Stimulated activated CD4-positive, alpha-beta T cell treated with anti-CD3 and anti-CD28 coated beads, Interleukin-4, amount 100 ng/mL, for 1 hour (primary cell): ENCODE results near the gene TJP1.
"Not testable (repeated sequence)": the region's sequence is repeated elsewhere in the genome, so short reads cannot be mapped to it uniquely, and the experiment has no call there.

ENCODE experiments used
- DNase-seq: peaks from one replicate; pipeline ENCODE4 v3.0.0-alpha.2; 2020

Gene TJP1

DNA sequence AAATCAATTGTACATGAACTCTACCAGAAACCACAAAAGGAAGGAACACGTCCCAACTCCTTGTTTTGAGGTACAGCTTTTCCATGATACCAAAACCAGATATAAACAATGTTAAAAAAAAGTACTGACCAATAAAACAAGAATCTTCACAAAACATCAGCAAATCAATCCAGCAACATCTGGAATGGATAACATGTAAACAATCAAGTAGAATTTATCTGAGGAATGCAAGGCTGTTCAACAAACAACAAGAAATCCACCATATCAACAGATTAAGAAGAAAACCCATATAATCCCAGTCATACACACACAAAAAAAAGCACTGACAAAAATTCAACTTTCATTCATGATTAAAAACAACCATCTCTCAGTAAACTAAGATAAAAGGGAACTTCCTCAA lies 26.7 kb downstream of the TJP1 start:
- DNase-seq: no peak

DNA sequence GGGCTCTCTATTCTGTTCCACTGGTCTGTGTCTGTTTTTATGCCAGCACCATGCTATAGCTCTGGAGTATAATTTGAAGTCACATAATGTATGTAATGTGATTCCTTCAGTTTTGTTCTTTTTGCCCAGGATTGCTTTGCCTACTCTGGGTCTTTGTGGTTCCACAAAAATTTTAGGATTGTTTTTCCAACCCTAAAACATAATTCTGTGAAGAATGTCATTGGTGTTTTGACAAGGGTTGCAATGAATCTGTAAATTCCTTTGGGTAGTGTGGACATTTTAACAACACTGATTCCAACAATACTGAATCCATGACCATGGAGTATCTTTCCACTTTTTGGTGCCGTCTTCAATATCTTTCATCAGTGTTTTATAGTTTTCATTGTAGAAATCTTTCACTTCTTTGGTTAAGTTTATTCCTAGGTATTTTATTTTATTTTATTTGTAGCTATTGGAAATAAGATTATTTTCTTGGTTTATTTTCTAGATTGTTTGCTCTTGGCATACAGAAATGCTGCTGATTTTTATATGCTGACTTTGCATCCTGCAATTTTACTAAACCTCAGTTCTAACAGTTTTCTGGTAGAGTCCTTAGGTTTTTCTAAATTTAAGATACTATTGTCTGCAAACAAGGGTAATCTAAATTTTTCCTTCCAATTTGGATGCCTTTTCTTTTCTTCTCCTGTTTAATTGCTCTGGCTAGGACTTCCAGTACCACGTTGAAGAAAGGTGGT lies 29.7 kb downstream of the TJP1 start:
- no peak for DNase-seq

DNA sequence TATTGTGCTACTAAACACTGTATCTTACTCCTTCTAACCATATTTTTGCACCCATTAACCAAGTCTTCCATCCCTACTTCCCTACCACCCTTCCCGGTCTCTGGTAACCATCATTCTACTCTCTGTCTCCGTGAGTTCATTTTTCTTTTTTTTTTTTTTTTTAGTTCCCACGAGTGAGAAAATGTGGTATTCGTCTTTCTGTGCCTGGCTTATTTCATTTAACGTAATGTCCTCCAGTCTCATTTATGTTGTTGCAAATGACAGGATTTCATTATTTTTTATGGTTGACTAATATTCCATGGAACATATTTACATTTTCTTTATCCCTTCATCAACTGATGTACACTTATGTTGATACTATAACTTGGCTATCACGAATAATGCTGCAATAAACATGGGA lies 31.7 kb downstream of the TJP1 start:
- DNase-seq: no peak

DNA sequence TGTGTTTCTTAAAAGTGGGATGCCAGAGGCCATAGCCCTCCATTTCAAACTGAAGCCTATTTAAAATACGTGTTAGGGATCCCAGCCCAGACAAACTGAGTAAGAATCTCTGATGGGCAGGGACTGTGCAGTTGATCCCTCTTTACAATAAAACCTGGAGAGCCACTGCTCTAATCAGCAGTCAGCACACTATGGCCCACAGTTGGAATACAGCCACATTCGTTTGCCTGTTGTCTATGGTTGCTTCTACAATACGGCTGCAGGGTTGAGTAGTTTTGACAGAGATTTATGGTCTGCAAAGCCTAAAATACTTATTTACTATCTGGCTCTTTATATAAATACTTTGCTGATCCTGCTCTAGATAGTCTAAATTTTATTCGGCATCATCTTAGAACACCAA lies 32.4 kb downstream of the TJP1 start:
- DNase-seq: no peak

DNA sequence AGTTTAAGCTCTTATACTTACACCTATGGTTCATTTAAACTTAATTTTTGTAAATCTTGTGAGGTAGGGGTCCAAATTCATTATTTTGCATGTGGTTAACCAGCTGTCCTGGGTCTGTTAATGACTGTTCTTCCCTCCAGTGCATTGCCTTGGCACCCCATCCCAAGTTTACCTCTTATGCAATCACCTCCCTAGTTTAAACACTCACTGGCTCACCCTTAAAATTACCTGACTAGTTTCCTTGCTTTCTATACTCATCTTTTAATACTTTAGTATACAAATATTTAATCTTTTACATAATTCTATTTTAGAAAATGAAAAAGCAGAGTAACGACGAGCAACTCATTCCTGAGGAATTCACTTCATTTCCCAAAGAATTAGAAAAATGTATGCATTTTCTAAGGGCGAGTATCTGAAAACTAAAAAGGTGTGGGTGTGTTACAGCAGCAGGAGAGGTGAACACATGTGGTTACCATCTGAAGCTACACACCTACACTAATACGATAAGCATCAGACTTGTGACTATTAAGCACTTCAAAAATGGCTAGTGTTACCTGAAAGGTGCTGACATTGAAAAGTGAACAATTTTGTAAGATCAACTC lies 33.7 kb downstream of the TJP1 start:
- DNase-seq: no peak

DNA sequence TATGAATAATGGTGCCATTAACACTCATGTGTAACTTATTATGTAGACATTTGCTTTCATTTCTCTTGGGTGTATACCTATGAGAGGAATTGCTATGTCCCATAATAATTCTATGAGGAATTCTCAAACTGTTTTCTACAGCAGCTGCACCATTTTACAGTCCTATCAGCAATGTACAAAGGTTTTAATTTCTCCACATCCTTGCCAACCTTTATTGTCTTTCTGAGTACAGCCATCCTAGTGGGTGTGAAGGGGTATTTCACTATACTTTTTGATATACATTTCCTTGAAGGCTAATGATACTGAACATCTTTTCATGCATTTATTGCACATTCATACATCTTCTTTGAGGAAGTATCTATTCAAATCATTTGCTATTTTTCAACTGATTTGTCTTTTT lies 34.5 kb downstream of the TJP1 start:
- DNase-seq: no peak

DNA sequence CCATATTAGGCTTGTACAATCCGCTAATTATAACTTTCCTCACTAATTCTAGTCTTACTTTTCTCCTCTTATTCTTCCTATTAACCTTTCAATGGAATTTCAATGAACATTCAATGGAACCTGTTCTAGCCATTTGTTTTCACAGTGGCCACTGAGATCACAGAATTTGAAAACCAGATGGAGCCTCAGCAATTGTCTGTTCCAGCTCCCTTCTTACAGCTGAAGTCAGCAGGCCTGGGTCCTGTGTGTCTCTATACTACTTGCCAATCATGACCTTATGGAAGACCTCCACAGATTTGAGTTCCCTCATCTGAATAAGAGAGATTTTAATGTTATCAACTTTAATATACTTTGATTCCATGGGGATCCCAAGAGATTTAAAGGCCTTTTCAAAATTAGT lies 36.6 kb downstream of the TJP1 start:
- DNase-seq: no peak

DNA sequence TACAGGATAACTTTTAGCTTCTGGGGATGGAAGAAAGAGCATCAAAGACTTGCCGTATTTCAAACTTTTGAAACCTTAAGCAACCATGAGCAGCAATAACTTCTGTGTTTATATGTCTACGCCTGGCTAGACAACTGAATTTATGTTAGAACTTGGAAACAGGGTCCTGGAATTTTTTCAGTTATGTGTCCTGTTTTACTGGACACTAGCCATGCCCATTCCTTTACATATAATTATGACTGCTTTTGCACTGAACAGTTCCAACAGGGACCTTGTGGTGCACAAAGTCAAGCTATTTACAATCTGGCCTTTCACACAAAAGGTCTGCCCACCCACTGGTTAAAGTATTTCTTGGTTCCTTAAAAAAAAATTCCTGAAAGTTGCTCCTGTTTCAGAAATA lies 37.1 kb downstream of the TJP1 start:
- no peak for DNase-seq

DNA sequence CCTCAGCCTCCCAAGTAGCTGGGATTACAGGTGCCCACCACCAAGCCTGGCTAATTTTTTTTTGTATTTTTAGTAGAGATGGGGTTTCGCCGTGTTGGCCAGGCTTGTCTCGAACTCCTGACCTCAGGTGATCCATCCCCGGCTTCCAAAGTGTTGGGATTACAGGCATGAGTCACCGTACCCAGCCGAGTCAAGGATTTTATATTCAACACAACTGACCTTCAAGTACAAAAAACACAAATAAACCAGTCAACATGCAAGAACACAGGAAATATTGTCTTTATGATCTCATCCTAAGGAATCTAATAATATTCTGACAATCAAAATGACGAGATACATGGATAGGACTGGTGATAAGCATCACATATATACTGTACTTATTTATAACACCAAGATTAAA lies 37.9 kb downstream of the TJP1 start:
- DNase-seq: no peak

DNA sequence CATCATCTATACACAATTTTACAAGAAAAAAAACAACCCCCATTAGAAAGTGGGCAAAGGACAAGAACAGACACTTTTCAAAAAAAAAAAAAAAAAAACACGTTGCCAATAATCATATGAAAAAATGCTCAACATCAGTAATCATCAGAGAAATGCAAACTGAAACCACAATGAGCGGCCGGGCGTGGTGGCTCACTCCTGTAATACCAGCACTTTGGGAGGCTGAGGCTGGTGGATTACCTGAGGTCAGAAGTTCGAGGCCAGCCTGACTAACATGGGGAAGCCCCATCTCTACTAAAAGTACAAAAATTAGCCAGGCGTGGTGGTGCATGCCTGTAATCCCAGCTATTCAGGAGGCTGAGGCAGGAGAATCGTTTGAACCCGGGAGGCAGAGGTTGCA lies 39.5 kb downstream of the TJP1 start:
- DNase-seq: not testable (repeated sequence)

DNA sequence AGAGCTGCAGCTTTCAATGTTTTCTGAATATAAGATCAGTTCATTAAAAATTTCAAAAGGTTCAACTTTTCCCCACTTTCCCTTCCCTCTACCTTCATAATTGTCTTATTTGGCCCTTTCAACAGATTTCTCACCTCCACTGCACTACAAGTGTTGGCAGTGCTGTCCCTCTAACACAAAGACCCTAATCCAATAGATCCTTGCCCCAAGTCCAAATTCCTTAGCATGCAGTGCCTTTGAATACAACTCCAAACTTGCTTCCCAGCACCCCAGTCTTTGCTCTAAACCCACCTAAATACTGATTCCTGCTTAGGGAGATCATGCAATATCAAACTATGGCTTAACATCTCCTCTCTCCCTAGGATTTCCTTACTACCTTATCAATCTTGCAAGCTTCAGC lies 43.9 kb downstream of the TJP1 start:
- no peak for DNase-seq

DNA sequence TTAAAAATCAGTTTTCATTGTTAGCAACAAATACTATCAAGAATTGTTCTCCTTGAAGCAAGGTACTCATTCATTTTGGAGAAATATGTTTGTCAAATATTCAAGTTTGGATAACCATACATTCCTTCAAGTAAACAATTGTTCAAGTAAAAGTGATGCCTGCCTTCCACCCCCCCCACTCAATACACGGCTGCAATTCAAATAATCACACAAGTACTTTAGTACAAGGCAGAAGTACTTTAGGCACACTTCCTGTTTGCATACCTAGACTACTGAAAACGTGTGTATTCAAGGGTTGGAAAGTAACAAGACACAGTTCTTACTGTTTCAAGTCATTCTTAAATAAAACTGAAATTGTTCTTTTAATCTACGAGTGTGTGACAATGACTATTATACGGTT lies 45.4 kb downstream of the TJP1 start:
- DNase-seq: no peak

DNA sequence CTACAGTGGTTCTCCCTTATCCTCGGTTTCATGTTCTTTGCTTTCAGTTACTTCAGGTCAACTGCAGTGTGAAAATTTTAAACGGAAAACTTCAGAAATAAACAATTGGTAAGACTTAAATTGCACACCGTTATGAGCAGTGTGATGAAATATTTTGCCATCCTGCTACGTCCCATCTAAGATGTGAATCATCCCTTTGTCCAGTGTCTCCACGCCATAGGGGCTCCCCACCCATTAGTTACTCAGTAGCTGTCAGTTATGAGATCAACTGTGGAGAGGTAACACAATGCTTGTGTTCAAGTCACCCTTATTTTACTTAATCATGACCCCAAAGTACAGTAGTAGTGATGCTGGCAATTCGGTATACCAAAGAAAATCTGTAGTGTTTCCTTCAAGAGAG lies 47.4 kb downstream of the TJP1 start:
- DNase-seq: no peak

DNA sequence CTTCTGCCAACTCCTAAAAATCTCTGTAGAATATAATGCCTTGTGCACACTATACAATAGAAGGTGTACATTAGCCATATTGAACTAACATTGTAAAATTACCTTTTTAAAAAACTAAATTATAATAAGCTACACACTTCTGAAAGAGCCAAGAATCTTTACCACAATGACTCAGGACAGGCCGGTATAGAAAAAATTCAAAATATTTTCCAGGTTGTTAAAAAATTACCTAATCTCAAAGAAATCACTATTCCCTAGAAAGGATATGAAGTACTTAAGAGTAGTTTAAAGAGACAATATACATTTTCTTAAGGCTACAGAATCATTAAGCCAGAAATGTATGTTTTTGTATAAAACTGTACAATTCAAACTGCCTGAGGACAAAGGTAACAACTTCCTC lies 48.5 kb downstream of the TJP1 start:
- DNase-seq: no peak

DNA sequence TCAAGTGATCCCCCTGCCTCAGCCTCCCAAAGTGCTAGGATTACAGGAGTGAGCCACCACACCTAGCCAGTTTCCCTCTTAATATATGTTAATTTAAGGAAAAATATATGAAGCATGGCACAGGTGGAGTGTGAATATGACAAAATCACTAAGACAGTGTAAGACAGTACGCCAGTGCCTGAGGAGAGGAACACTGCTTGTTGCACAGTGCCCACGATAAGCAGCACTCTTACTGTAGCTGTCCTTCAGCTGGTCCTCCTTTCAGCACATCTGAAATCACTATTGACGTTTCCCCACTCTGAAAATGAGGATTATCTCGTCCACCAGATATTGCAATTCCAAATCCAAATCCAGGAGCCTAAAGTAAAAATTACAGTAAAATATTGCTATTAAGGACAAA lies 49.3 kb downstream of the TJP1 start:
- no peak for DNase-seq

DNA sequence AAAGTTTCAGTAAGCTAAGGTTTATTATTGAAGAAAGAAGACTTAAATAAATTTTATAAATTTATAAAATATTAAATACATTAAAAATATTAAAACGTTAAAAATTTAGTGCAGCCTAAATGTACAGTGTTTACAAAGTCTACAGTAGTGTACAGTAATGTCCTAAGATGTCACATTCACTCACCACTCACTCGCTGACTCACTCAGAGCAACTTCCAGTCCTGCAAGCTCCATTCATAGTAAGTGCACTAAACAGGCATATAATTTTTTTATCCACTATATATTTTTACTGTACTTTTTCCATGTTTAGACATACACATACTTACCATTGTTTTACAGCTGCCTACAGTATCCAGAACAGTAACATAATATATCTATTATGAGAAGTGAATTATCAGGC lies 51.5 kb downstream of the TJP1 start:
- DNase-seq: no peak

DNA sequence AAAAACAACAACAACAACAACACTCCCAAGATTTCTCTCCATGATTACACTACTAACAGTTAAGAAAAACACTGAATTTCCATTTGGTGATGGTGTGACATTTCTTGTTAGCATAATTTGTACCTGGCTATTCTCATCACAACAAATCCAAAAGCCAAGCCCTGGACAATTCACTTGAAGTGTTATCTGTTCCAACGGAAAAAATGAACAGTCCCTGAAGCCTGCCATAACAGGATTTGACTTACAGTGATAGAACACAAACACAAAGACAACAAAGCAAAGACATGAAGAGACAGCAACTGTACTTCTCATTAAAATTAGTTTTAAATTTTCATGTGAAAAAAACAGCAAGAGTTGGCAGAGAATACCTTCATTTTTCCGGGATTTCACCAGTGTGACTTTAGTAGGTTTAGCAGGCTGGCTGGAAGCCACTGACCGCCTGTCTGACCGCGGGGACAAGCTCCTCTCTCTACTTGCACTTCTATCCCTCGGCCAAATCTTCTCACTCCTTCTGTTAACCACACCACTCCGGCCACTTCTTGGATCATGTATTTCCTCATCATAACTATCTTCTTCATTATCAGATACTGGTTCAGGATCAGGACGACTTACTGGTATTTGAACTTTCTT lies 56.3 kb downstream of the TJP1 start:
- DNase-seq: no peak

DNA sequence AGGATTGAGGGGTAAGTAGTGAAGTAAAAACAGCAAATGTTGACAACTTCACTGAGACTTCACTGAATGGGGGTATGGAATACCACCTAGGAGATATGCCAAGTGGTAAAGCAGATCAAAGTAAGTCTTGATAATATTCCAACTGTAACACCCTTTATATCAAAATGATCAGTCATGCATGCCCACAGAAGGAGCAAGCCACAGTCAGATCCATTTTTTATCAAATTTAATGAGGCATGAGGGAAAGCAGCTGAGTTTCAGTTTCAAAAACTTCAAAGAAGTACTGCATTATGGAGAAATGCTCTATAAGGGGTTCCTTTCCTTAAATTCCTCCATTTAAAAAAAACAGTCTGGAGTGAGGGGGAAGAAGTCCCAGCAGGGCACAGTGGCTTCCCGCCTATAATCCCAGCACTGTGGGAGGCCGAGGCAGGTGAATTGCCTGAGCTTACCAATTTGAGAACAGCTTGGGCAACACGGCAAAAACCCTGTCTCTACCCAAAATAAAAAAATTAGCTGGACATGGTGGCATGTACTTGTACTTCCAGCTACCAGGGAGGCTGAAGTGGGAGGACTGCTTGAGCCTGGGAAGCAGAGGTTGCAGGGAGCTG lies 56.9 kb downstream of the TJP1 start:
- no peak for DNase-seq

DNA sequence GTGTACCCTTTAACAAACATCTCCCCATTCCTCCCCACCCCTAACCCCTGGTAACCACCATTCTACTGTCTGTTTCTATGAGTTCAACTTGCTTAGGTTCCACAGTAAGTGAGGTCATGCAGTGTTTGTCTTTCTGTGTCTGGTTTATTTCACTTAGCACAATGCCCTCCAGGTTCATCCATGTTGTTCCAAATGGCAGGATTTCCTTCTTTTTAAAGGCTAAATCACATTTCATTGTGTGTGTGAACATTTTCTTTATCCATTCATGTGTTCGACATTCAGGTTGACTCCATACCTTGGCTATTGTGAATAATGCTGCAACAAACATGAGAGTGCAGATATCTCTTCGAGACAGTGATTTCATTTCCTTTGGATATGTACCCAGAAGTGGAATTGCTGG lies 62.7 kb downstream of the TJP1 start:
- DNase-seq: no peak

DNA sequence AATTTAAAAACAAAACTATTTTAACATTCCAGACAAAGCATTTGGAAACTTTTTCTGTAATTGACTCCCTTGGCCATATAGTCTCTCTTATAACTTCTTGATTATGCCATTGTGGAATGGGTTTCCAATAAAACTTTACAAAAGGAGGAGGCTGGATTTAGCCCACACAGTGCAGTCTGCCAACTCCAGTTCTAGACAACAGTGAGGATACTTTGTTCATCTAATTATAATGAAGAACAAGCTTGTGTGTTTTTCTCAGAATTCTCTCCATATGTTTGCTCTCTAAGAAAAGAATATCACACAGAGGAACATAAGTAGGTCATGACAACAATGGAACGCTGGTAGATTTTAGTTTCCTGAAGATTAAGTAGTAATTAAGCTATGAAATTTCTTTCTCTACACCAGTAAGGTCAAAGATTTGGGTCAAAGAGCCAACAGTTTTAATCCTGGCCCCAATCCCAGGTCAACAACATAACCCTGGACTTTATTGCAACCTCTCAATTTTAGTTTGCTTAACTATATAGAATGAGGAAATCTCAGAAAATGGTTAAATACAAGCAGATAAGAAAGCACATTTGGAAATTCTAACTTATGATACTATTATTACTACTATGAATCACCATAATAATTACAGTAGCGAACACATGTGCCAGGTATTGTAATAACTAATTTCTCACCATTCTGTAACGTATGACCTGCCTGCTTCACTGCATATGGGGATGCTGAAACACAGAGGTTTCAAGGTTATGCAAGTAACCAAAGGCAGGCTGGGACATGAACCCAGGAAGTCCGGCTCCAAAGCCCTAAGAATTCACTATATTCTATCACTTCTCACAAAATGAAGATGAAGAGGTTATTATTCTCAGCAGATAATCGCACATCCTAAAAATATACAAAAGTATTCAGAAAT lies 65.7 kb downstream of the TJP1 start:
- DNase-seq: no peak

DNA sequence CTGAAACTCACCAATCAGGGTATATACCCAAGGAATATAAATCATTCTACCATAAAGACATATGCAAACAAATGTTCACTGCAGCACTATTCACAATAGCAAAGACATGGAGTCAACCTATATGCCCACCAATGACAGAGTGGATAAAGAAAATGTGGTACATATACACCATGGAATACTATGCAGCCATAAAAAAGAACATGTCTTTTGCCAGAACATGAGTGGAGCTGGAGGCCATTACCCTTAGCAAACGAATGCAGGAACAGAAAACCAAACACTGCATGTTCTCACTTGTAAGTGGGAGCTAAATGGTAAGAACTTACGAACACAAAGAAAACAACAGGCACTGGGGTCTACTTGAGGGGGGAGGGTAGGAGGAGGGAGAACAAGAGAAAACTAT lies 68.3 kb downstream of the TJP1 start:
- DNase-seq: not testable (repeated sequence)

DNA sequence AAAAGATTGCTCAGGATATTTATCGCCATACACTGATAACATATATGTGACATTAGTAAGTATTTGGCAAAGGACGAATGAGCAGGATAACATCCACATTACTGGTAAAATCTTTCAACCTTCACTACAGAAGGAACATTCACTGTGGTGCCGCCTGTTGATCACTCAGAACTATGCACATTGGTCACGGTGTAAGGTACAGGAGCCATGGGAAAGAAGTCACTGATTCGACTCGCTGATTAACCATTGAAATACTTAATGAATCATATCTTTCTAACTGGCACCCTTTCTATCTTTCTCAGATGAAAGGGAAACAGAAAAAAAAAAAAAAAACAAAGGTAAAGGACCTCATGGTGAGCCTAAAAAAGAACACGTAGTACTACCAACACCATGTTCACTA lies 68.8 kb downstream of the TJP1 start:
- no peak for DNase-seq

DNA sequence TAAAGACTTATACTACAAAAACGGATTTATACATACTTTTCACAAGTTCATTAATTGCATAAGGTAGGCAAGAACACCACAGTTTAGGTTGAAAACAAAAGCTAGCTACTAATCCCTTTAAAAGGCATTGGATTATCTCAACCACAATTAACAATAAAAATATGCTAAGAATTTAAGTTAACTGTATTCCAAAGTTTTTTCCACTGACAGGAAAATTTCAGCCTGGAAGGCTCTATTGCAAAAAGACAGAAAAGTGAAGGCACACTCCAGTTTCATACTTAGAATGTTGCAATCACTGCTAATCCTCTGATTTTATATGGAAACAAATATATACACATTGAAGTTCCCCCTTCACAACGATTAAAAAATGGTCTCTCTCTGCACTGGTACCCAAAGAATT lies 71.5 kb downstream of the TJP1 start:
- no peak for DNase-seq
